LNCaP clone FGC (cell line): ENCODE data around the gene SPRR1A.

ENCODE experiments used
- DNase-seq: peaks from one replicate; pipeline ENCODE4 v3.0.0-alpha.2; 2011; ENCODE audit warnings: low read depth
- H3K4me3 ChIP-seq: 2 replicates; pipeline ENCODE4 v1.5.1; 2011; ENCODE audit warnings: mild to moderate bottlenecking, low read depth, low read length, control low read depth
- CTCF ChIP-seq: IDR thresholded peaks from 2 replicates; pipeline ENCODE4 v1.5.1; 2012; ENCODE audit warnings: mild to moderate bottlenecking; ENCODE audit not compliant: control insufficient read depth, insufficient read depth; ENCODE audit errors: extremely low read depth

The SPRR1A gene

GRCh38 chr1:153028766-153029165 lies 44.9 kb downstream of the SPRR1A start:
- DNase-seq = no peak
- no peak for TF ChIP-seq CTCF

GRCh38 chr1:153030895-153031294 lies 47.0 kb downstream of the SPRR1A start, which contains the start of gene SPRR1B:
TSS of gene SPRR1B (plus strand) at chr1:153031203. CDS start at chr1:153032346, 1,143 bp downstream.
- DNase-seq = no peak
- no peak for TF ChIP-seq CTCF
- no peak within 1 kb of the TSS for H3K4me3 ChIP-seq

More at GRCh38 chr1:153028766-153029165, 44.9 kb downstream of the SPRR1A start:
- H3K4me3 ChIP-seq = no peak overlapping the region

- TF ChIP-seq CTCF = no peak
- DNase-seq = no peak
These were observed 48.2 kb downstream of the SPRR1A start for GRCh38 chr1:153032073-153032472.

GRCh38 chr1:153032677-153033308 lies 48.9 kb downstream of the SPRR1A start:
- no peak for DNase-seq
- 0 out of 2 replicates have a peak, but pooled peaks have one; percentile 17 for TF ChIP-seq CTCF
- no peak overlapping the region for H3K4me3 ChIP-seq

More at GRCh38 chr1:153032073-153032472, 48.2 kb downstream of the SPRR1A start:
- no peak overlapping the region for H3K4me3 ChIP-seq

- no peak for DNase-seq
- TF ChIP-seq CTCF = no peak
- H3K4me3 ChIP-seq = no peak overlapping the region
These were observed 51.3 kb downstream of the SPRR1A start for GRCh38 chr1:153035211-153035610.
